Measurements from ENCODE around the gene IYD.
"Not testable (repeated sequence)": the region's sequence is repeated elsewhere in the genome, so short reads cannot be mapped to it uniquely, and the experiment has no call there.

The IYD gene

GRCh38 chr6:150352321-150353296, 16.2 kb upstream of the IYD start:
- DNase-seq: no peak

- DNase-seq: no peak
Observed at GRCh38 chr6:150353445-150353844, 15.4 kb upstream of the IYD start.

GRCh38 chr6:150354754-150355571, 13.8 kb upstream of the IYD start:
- DNase-seq: no peak

- no peak for DNase-seq
Observed at GRCh38 chr6:150355932-150356331, 12.9 kb upstream of the IYD start.

GRCh38 chr6:150361876-150362275, 6.9 kb upstream of the IYD start:
- no peak for DNase-seq

GRCh38 chr6:150363733-150364132, 5.1 kb upstream of the IYD start:
- DNase-seq: no peak

GRCh38 chr6:150366118-150366778, 2.6 kb upstream of the IYD start:
- DNase-seq: no peak

GRCh38 chr6:150369408-150369807, 596 bp downstream of the IYD start:
- DNase-seq: no peak

GRCh38 chr6:150370112-150370511, 1.3 kb downstream of the IYD start:
- no peak for DNase-seq

GRCh38 chr6:150371356-150371755, 2.5 kb downstream of the IYD start:
- DNase-seq: no peak

- DNase-seq: no peak
Observed at GRCh38 chr6:150372051-150372450, 3.2 kb downstream of the IYD start.

- DNase-seq: no peak
Observed at GRCh38 chr6:150373260-150373701, 4.5 kb downstream of the IYD start.

GRCh38 chr6:150374346-150374745, 5.5 kb downstream of the IYD start:
- DNase-seq: not testable (repeated sequence)

GRCh38 chr6:150377211-150377781, 8.5 kb downstream of the IYD start:
- DNase-seq: no peak

- no peak for DNase-seq
Observed at GRCh38 chr6:150380256-150380655, 11.4 kb downstream of the IYD start.

- DNase-seq: no peak
Observed at GRCh38 chr6:150382171-150382570, 13.4 kb downstream of the IYD start.

- DNase-seq: no peak
Observed at GRCh38 chr6:150391414-150391813, 22.6 kb downstream of the IYD start.

GRCh38 chr6:150391890-150392289, 23.1 kb downstream of the IYD start:
- DNase-seq: no peak

GRCh38 chr6:150392452-150393220, 23.8 kb downstream of the IYD start:
- DNase-seq: no peak

- DNase-seq: no peak
Observed at GRCh38 chr6:150394053-150394898, 25.5 kb downstream of the IYD start.

GRCh38 chr6:150394899-150395295, 26.1 kb downstream of the IYD start:
- DNase-seq: no peak
